H9 (cell line): ENCODE data around the gene TSPAN31. TPM values are rescaled to one million over a fixed set of nuclear protein-coding genes. Genes with fewer than 3 reads are reported as not detected.

Experiments used
- DNase-seq: peaks from one replicate; pipeline ENCODE4 v3.0.0-alpha.2; 2017
- H2AFZ ChIP-seq: one replicate; pipeline ENCODE4 v1.6.1; 2013; ENCODE audit warnings: mild to moderate bottlenecking, low read length, control low read depth, moderate library complexity
- H2AK5ac ChIP-seq: 2 replicates; pipeline ENCODE4 v1.6.1; 2013; ENCODE audit warnings: low read length, control low read depth, mixed read lengths; ENCODE audit not compliant: insufficient read length
- H2BK120ac ChIP-seq: one replicate; pipeline ENCODE4 v1.6.1; 2013; ENCODE audit warnings: low read depth, mild to moderate bottlenecking, low read length, control low read depth, inconsistent platforms; ENCODE audit not compliant: poor library complexity, severe bottlenecking
- H2BK12ac ChIP-seq: 2 replicates; pipeline ENCODE4 v1.6.1; 2013; ENCODE audit warnings: low read length, control low read depth, mixed read lengths, low read depth; ENCODE audit not compliant: insufficient read length
- H2BK15ac ChIP-seq: 2 replicates; pipeline ENCODE4 v1.6.1; 2013; ENCODE audit warnings: low read depth, low read length, control low read depth
- H2BK20ac ChIP-seq: one replicate; pipeline ENCODE4 v1.6.1; 2013; ENCODE audit warnings: low read depth, mild to moderate bottlenecking, low read length, control low read depth, inconsistent platforms; ENCODE audit not compliant: poor library complexity, severe bottlenecking
- H2BK5ac ChIP-seq: 2 replicates; pipeline ENCODE4 v1.6.1; 2013; ENCODE audit warnings: low read length, control low read depth, mixed read lengths; ENCODE audit not compliant: insufficient read length
- H3K14ac ChIP-seq: 2 replicates; pipeline ENCODE4 v1.6.1; 2013; ENCODE audit warnings: low read length, control low read depth; ENCODE audit not compliant: insufficient read depth
- H3K18ac ChIP-seq: 2 replicates; pipeline ENCODE4 v1.6.1; 2013; ENCODE audit warnings: low read depth, mild to moderate bottlenecking, mixed read lengths, low read length, control low read depth; ENCODE audit not compliant: insufficient read length
- H3K23ac ChIP-seq: 2 replicates; pipeline ENCODE4 v1.6.1; 2013; ENCODE audit warnings: low read length, control low read depth, mixed read lengths, low read depth; ENCODE audit not compliant: insufficient read length
- H3K23me2 ChIP-seq: 2 replicates; pipeline ENCODE4 v1.6.1; 2013; ENCODE audit warnings: low read depth, mild to moderate bottlenecking, mixed read lengths, low read length, control low read depth; ENCODE audit not compliant: insufficient read length, poor library complexity, severe bottlenecking
- H3K27ac ChIP-seq: 2 replicates; pipeline ENCODE4 v1.5.1; 2013; ENCODE audit warnings: low read length, control low read depth, mixed read lengths, low read depth; ENCODE audit not compliant: insufficient read length
- H3K27me3 ChIP-seq: 2 replicates; pipeline ENCODE4 v1.6.1; 2013; ENCODE audit warnings: low read length, control low read depth, inconsistent platforms; ENCODE audit not compliant: insufficient read depth
- H3K4ac ChIP-seq: 2 replicates; pipeline ENCODE4 v1.6.1; 2013; ENCODE audit warnings: low read depth, mild to moderate bottlenecking, control low read depth, inconsistent platforms, low read length, moderate library complexity
- H3K4me1 ChIP-seq: 2 replicates; pipeline ENCODE4 v1.6.1; 2013; ENCODE audit warnings: low read length, control low read depth, inconsistent platforms; ENCODE audit not compliant: insufficient read depth
- H3K4me2 ChIP-seq: 2 replicates; pipeline ENCODE4 v1.6.1; 2013; ENCODE audit warnings: low read length, control low read depth, mixed read lengths; ENCODE audit not compliant: insufficient read length, insufficient read depth
- H3K56ac ChIP-seq: 2 replicates; pipeline ENCODE4 v1.6.1; 2013; ENCODE audit warnings: low read depth, mild to moderate bottlenecking, mixed read lengths, low read length, control low read depth; ENCODE audit not compliant: insufficient read length
- H3K79me1 ChIP-seq: 2 replicates; pipeline ENCODE4 v1.6.1; 2013; ENCODE audit warnings: low read depth, mild to moderate bottlenecking, moderate library complexity, low read length, control low read depth, inconsistent platforms; ENCODE audit not compliant: insufficient read depth, poor library complexity, severe bottlenecking
- H3K79me2 ChIP-seq: 2 replicates; pipeline ENCODE4 v1.6.1; 2013; ENCODE audit warnings: low read length, control low read depth, inconsistent platforms; ENCODE audit not compliant: insufficient read depth
- H3K9ac ChIP-seq: 2 replicates; pipeline ENCODE4 v1.6.1; 2013; ENCODE audit warnings: low read length, control low read depth, mixed read lengths; ENCODE audit not compliant: insufficient read length; ENCODE audit errors: extremely low read depth
- H3K9me3 ChIP-seq: one replicate; pipeline ENCODE4 v1.6.1; 2013; ENCODE audit warnings: low read depth, low read length, inconsistent platforms; ENCODE audit not compliant: control insufficient read depth
- H3T11ph ChIP-seq: one replicate; pipeline ENCODE4 v1.6.1; 2013; ENCODE audit warnings: mild to moderate bottlenecking, low read length, control low read depth, inconsistent platforms
- H4K20me1 ChIP-seq: one replicate; pipeline ENCODE4 v1.6.1; 2013; ENCODE audit not compliant: control insufficient read depth, insufficient read length, insufficient read depth
- H4K5ac ChIP-seq: 2 replicates; pipeline ENCODE4 v1.6.1; 2013; ENCODE audit warnings: low read depth, mild to moderate bottlenecking, mixed read lengths, low read length, control low read depth; ENCODE audit not compliant: insufficient read length
- H4K8ac ChIP-seq: replicated peaks from 2 replicates; pipeline ENCODE4 v1.6.1; 2013; ENCODE audit warnings: low read length, control low read depth, mixed read lengths, low read depth; ENCODE audit not compliant: insufficient read length
- H4K91ac ChIP-seq: 2 replicates; pipeline ENCODE4 v1.6.1; 2013; ENCODE audit warnings: low read depth, mild to moderate bottlenecking, moderate library complexity, mixed read lengths, low read length, control low read depth; ENCODE audit not compliant: insufficient read length
- H3K27ac Mint-ChIP-seq, 3 experiments: 2 replicates in 2 of 3; 3 replicates in 1 of 3; pipeline ENCODE4 v1.8.0; 2020 to 2021; ENCODE audit warnings: mixed read lengths in 3 of 3, mild to moderate bottlenecking in 1 of 3, moderate library complexity in 1 of 3
- H3K27me3 Mint-ChIP-seq: 2 replicates; pipeline ENCODE4 v1.8.0; 2021; ENCODE audit warnings: low read depth, mild to moderate bottlenecking, moderate library complexity, mixed read lengths
- H3K36me3 Mint-ChIP-seq, 3 experiments: 2 replicates in 2 of 3; 3 replicates in 1 of 3; pipeline ENCODE4 v1.8.0; 2020 to 2021; ENCODE audit warnings: low read depth in 3 of 3, mixed read lengths in 3 of 3; ENCODE audit not compliant: insufficient read depth in 1 of 3
- H3K4me1 Mint-ChIP-seq, 2 experiments: 2 replicates each; pipeline ENCODE4 v1.8.0; 2020; ENCODE audit warnings: mixed read lengths in 2 of 2
- H3K4me3 Mint-ChIP-seq, 2 experiments: 2 replicates in 1 of 2; 3 replicates in 1 of 2; pipeline ENCODE4 v1.8.0; 2020 to 2021; ENCODE audit warnings: mild to moderate bottlenecking in 2 of 2, mixed read lengths in 2 of 2, moderate library complexity in 1 of 2
- H3K9me3 Mint-ChIP-seq, 2 experiments: 2 replicates in 1 of 2; 3 replicates in 1 of 2; pipeline ENCODE4 v1.8.0; 2020; ENCODE audit warnings: mild to moderate bottlenecking in 2 of 2, mixed read lengths in 2 of 2, moderate library complexity in 1 of 2
- CTCF ChIP-seq: fragments of 200-600 bp; sonication (generic); conservative IDR thresholded peaks from 3 replicates; pipeline ENCODE4 v1.8.0; 2021; ENCODE audit warnings: antibody characterized with exemption, mild to moderate bottlenecking
- WGBS: extraction: QIAGEN DNeasy Blood & Tissue Kit; methylation state at CpG from one replicate; pipeline ENCODE4 v1.1.7; 2013; ENCODE audit warnings: missing lambda C conversion rate, low lambda C conversion rate, mixed read lengths; ENCODE audit not compliant: insufficient read length; ENCODE audit errors: extremely low coverage; 5-methylcytosine and 5-hydroxymethylcytosine counted together
- total RNA-seq: library from RNA; stranded (reverse); gene quantifications from 2 replicates; pipeline ENCODE4 v1.2.1, GENCODE V29; 2021

The TSPAN31 gene
- total RNA-seq, 1 experiment from 2014 or later, result 20.0 TPM

- Mint-ChIP-seq H3K36me3 (peaks cover 3 to 19% (median 6%) of the 10 kb centered on the region in 3 experiments; a peak in 6 of 7 replicates), H3K27ac (no peak overlapping the region), H3K4me3 (no peak overlapping the region; a peak in 1 of 5 replicates), H3K4me1 (peaks cover 28% of the 10 kb centered on the region in 2 experiments), H3K27me3 (peaks cover 46% of the 10 kb centered on the region), H3K9me3 (0 out of 5 replicates have a peak, but pooled peaks cover 0 to 2% of the 10 kb centered on the region in 2 experiments)
- H3K23ac ChIP-seq, result no peak overlapping the region
- no peaks in the 10 kb centered on the region for H3K79me1 ChIP-seq
- no peaks in the 10 kb centered on the region for H3K4me1 ChIP-seq
- H4K91ac ChIP-seq, result no peak overlapping the region
- TF ChIP-seq CTCF, result no peak
- no peak overlapping the region for H3K56ac ChIP-seq
- peaks cover 9% of the 10 kb centered on the region for H3K23me2 ChIP-seq
- H4K5ac ChIP-seq, result no peak overlapping the region
- H3K27me3 ChIP-seq, result peaks cover 12% of the 10 kb centered on the region
- H4K8ac ChIP-seq, result no peak overlapping the region
- H2AFZ ChIP-seq, result no peak overlapping the region
- no peak for DNase-seq
- no peak overlapping the region for H3K14ac ChIP-seq
- H2BK5ac ChIP-seq, result no peak overlapping the region
- no peak overlapping the region for H3K27ac ChIP-seq
- H2BK15ac ChIP-seq, result no peak overlapping the region
- no peak overlapping the region for H2BK120ac ChIP-seq
- H2AK5ac ChIP-seq, result no peak overlapping the region
- H3K9ac ChIP-seq, result no peak overlapping the region
- no peaks in the 10 kb centered on the region for H3K79me2 ChIP-seq
- no peaks in the 10 kb centered on the region for H3K9me3 ChIP-seq
- H3T11ph ChIP-seq, result no peak overlapping the region
- H2BK12ac ChIP-seq, result no peak overlapping the region
- H3K4me2 ChIP-seq, result no peak overlapping the region
- no peak overlapping the region for H3K4ac ChIP-seq
- H4K20me1 ChIP-seq, result no peaks in the 10 kb centered on the region
- H3K18ac ChIP-seq, result no peak overlapping the region
- no CpG with 5 or more reads among the region's 25 CpGs for WGBS
- H2BK20ac ChIP-seq, result no peak overlapping the region
Observed at GRCh38 chr12:57758552-57759359, 13.9 kb downstream of the TSPAN31 start.
